OCI-LY7 (cell line): ENCODE measurements around the gene ENHO. TPM values are rescaled to one million over a fixed set of nuclear protein-coding genes. Genes with fewer than 3 reads are reported as not detected.

Experiments
- BruUV-seq: library from RNA; stranded (reverse); fragments of 400-500 nt; replicated peaks from 2 replicates; lab custom pipeline; 2021; lab: Mats Ljungman, UMichigan
- CTCF ChIA-PET: fragments of 300-600 bp; sonication (Branson Sonifier 250); formaldehyde crosslinking; loops from one replicate; lab custom pipeline; 2022; ENCODE audit warnings: antibody characterized with exemption; ENCODE audit not compliant: unreplicated experiment; lab: Charles Lee
- POLR2A ChIA-PET: fragments of 300-600 bp; sonication (Branson Sonifier 250); formaldehyde crosslinking; loops from one replicate; lab custom pipeline; 2022; ENCODE audit warnings: antibody characterized with exemption; lab: Charles Lee
- DNase-seq: peaks from one replicate; pipeline ENCODE4 v3.0.0-alpha.2; 2015; ENCODE audit warnings: low spot score
- H2AFZ ChIP-seq: fragments of 200-600 bp; sonication (generic), shearing (Covaris generic); 2 replicates; pipeline ENCODE4 v1.6.1; 2014; ENCODE audit warnings: mild to moderate bottlenecking, antibody characterized with exemption, low read length, moderate library complexity
- H3K27ac ChIP-seq: fragments of 200-600 bp; sonication (generic); 2 replicates; pipeline ENCODE4 v1.5.1; 2014; ENCODE audit warnings: mixed run types, low read depth, mild to moderate bottlenecking, moderate library complexity, low read length, inconsistent platforms; ENCODE audit not compliant: poor library complexity, severe bottlenecking
- H3K36me3 ChIP-seq: fragments of 200-600 bp; sonication (generic); 2 replicates; pipeline ENCODE4 v1.6.1; 2014; ENCODE audit warnings: mild to moderate bottlenecking, antibody characterized with exemption, low read length, moderate library complexity, mixed read lengths; ENCODE audit not compliant: insufficient read depth
- H3K4me1 ChIP-seq: fragments of 200-600 bp; sonication (generic); 2 replicates; pipeline ENCODE4 v1.5.1; 2014; ENCODE audit warnings: mild to moderate bottlenecking, low read length; ENCODE audit not compliant: insufficient read depth, poor library complexity, severe bottlenecking
- H3K4me2 ChIP-seq: fragments of 200-600 bp; sonication (generic); 2 replicates; pipeline ENCODE4 v1.6.1; 2014; ENCODE audit warnings: mild to moderate bottlenecking, low read length
- H3K4me3 ChIP-seq: fragments of 200-600 bp; sonication (generic); 2 replicates; pipeline ENCODE4 v1.5.1; 2014; ENCODE audit warnings: mild to moderate bottlenecking, low read depth, low read length; ENCODE audit not compliant: poor library complexity, severe bottlenecking
- H3K79me2 ChIP-seq: fragments of 200-600 bp; sonication (generic); 2 replicates; pipeline ENCODE4 v1.6.1; 2016; ENCODE audit warnings: low read depth, mild to moderate bottlenecking, low read length, moderate library complexity, mixed read lengths; ENCODE audit not compliant: insufficient read depth
- H3K9me2 ChIP-seq: fragments of 200-600 bp; sonication (generic); 2 replicates; pipeline ENCODE4 v1.6.1; 2016; ENCODE audit warnings: mild to moderate bottlenecking, low read length, mixed read lengths; ENCODE audit not compliant: insufficient read depth
- H3K9me3 ChIP-seq: fragments of 200-600 bp; sonication (generic); 2 replicates; pipeline ENCODE4 v1.6.1; 2014; ENCODE audit warnings: mild to moderate bottlenecking, mixed run types, low read length, mixed read lengths
- H4K20me1 ChIP-seq: fragments of 200-600 bp; sonication (generic); 2 replicates; pipeline ENCODE4 v1.6.1; 2014; ENCODE audit warnings: mild to moderate bottlenecking, antibody characterized with exemption, low read length, moderate library complexity, mixed read lengths; ENCODE audit not compliant: insufficient read depth
- CTCF ChIP-seq: fragments of 200-600 bp; sonication (generic); conservative IDR thresholded peaks from 2 replicates; pipeline ENCODE4 v1.5.1; 2014; ENCODE audit warnings: mild to moderate bottlenecking, antibody characterized with exemption, low read length, moderate library complexity, mixed read lengths
- EZH2phosphoT487 ChIP-seq: fragments of 200-600 bp; sonication (generic); IDR thresholded peaks from 2 replicates; pipeline ENCODE4 v1.6.1; 2018; ENCODE audit warnings: low read depth, borderline replicate concordance, mild to moderate bottlenecking, mixed run types, antibody characterized with exemption, low read length, moderate library complexity, mixed read lengths
- intact Hi-C: fragments of 100-400 bp; cut with micrococcal nuclease; formaldehyde crosslinking; loops from one replicate; pipeline ENCODE4 v1.10.0; 2022; ENCODE audit not compliant: unreplicated experiment
- total RNA-seq, 2 experiments: library from RNA; depleted of rRNA in 1 of 2; stranded (reverse); fragments of >200 nt in 1 of 2; shearing (Covaris generic) in 1 of 2; gene quantifications; 2 replicates each; pipeline ENCODE4 v1.2.3, GENCODE V29; 2014 to 2022

Gene ENHO
- total RNA-seq, 2 experiments from 2014 or later, result 0.91 TPM; not detected in 1

- ChIA-PET POLR2A (no interaction called here), CTCF (no interaction called here)
- Histone ChIP-seq H2AFZ (no peak overlapping the region), H3K79me2 (no peaks in the 10 kb centered on the region), H3K9me3 (peaks cover 9% of the 10 kb centered on the region; the same call in 1 of the 2 replicates), H3K36me3 (no peaks in the 10 kb centered on the region), H3K9me2 (no peaks in the 10 kb centered on the region), H4K20me1 (no peaks in the 10 kb centered on the region), H3K4me1 (no peaks in the 10 kb centered on the region), H3K4me3 (no peak overlapping the region), H3K4me2 (no peak overlapping the region), H3K27ac (no peak overlapping the region)
- no peak for DNase-seq
- TF ChIP-seq EZH2phosphoT487 (no peak), CTCF (no peak)
- intact Hi-C loops, result no loop called here
- no TSS peak for BruUV-seq
These were observed 43.1 kb upstream of the ENHO start for GRCh38 chr9:34565856-34566255.

DNA sequence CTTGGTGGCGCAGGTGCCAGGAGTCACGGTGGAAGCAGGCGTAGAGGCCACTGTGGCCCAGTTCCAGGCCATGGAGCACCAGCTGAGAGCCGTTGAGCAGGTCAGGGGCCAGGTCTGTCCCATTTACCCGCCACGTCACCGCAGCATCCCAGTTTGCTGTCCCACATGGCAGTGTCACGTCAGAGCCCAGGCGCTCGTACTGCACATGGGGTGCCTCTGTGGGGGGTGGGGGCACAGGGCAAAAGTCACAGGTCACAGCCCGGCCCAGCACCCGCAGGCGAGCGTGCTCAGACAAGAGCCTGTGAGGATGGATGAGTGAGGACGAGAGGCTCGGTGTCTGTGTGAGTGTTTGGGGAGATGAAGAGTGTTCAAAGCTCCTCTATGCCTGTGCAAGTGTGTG, 41.8 kb upstream of the ENHO start:
- CTCF ChIA-PET, result no interaction called here
- TF ChIP-seq CTCF, result no peak
- TF ChIP-seq EZH2phosphoT487, result no peak
- no peak overlapping the region for H3K27ac ChIP-seq

GRCh38 chr9:34563262-34563661, 40.5 kb upstream of the ENHO start:
- H3K4me3 ChIP-seq, result no peak overlapping the region
- no TSS peak for BruUV-seq
- CTCF ChIA-PET, result no interaction called here
- POLR2A ChIA-PET, result no interaction called here
- TF ChIP-seq EZH2phosphoT487, result no peak
- TF ChIP-seq CTCF, result no peak
- H4K20me1 ChIP-seq, result no peaks in the 10 kb centered on the region
- H3K36me3 ChIP-seq, result no peaks in the 10 kb centered on the region
- H3K79me2 ChIP-seq, result no peaks in the 10 kb centered on the region
- H3K9me2 ChIP-seq, result no peaks in the 10 kb centered on the region
- H3K27ac ChIP-seq, result no peak overlapping the region
- DNase-seq, result no peak
- intact Hi-C loops, result no loop called here
- no peak overlapping the region for H3K4me2 ChIP-seq
- no peaks in the 10 kb centered on the region for H3K4me1 ChIP-seq
- H2AFZ ChIP-seq, result no peak overlapping the region
- H3K9me3 ChIP-seq, result peaks cover 9% of the 10 kb centered on the region; the same call in 1 of the 2 replicates

More for the DNA sequence above, 41.8 kb upstream of the ENHO start:
- POLR2A ChIA-PET, result no interaction called here
- no peak overlapping the region for H3K4me3 ChIP-seq
- peaks cover 9% of the 10 kb centered on the region; the same call in 1 of the 2 replicates for H3K9me3 ChIP-seq
- no peak overlapping the region for H3K4me2 ChIP-seq
- no peaks in the 10 kb centered on the region for H3K79me2 ChIP-seq
- H2AFZ ChIP-seq, result no peak overlapping the region
- BruUV-seq, result no TSS peak
- DNase-seq, result no peak
- no peaks in the 10 kb centered on the region for H3K9me2 ChIP-seq
- no peaks in the 10 kb centered on the region for H4K20me1 ChIP-seq
- H3K36me3 ChIP-seq, result no peaks in the 10 kb centered on the region
- intact Hi-C loops, result no loop called here
- no peaks in the 10 kb centered on the region for H3K4me1 ChIP-seq
